GM19035 (cell line): ENCODE data around the gene TMEM209.
"Not testable (repeated sequence)": the region's sequence is repeated elsewhere in the genome, so short reads cannot be mapped to it uniquely, and the experiment has no call there.

Source experiments
- ATAC-seq: cut with Tn5 transposase; IDR thresholded peaks from one replicate; pipeline ENCODE4 v1.9.1; 2021; ENCODE audit not compliant: unreplicated experiment

TMEM209 gene

DNA sequence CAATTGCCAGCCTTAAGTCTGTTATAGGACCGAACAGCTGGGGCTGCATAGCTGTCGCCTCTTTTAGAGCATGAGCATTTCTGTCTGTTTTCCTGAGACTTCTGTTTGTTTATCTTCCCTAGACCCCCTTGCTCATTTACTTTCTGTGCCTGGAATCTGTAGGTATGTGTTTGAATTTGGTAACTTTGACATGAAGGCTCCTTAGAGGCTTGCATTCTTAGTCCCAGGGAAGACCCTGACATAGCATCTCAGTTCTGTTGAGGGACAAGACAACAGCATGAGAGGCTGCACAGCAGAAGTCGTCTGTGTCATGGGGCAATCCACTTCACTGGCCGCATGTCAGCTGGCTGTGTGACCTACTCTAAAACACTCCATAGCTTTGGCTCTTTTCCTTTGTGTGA is 76.2 kb downstream of the TMEM209 start:
- ATAC-seq = no peak

DNA sequence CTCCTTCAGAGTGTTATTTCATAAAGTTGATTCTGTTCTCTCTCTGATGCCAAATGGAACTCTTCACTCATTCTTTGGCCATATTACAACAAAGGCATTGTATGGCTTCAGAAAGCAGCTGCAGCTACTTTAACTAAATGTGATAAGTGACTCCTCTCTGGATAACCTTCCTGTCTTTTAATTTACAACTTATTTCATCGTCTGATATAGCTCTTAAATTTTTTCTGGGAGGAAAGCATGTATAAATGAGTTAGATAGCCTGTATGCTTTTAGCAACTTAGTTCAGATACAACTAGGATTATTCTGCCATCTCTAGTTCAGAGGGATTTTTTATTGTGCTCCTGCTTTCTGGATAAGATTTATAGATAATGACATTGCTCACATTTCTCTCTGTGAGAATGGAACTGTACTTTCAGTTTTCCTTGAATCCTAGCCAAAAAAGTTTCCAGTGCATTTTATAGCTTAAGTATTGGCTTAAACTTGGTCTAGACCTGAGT is 77.3 kb downstream of the TMEM209 start:
- no peak for ATAC-seq

DNA sequence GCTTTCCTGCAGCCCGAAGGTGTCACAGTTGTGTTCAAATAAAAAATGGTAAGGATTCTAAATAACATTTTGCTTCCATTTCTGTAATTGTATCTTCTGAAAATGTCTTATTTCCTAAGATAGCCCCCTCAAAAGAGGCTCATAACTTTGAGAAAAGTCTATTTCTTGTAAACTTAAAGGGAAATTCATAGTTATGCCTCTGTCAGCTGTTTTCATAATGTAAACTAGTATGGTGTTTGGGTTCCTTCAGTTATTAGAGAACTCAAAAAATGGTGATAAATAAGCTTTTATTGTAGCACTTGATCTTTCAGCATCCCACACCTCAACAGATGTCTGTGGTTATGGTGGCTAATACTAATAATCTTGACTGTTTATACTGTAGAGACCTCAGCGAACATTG is 77.8 kb downstream of the TMEM209 start:
- ATAC-seq = no peak

DNA sequence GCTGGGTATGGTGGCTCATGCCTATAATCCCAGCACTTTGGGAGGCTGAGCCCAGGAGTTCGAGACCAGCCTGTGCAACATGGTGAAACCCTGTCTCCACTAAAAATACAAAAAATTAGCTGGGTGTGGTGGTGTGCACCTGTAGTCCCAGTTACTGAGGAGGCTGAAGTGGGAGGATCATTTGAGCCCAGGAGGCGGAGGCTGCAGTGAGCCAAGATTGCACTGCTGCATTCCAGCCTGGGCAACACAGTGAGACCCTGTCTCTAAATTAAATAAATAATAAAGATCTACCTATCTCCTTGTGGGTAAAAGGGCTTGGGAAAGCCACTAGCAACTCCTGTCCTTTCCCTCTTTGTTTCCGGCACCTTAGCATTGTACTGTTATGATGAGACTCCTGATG is 78.4 kb downstream of the TMEM209 start:
- not testable (repeated sequence) for ATAC-seq

DNA sequence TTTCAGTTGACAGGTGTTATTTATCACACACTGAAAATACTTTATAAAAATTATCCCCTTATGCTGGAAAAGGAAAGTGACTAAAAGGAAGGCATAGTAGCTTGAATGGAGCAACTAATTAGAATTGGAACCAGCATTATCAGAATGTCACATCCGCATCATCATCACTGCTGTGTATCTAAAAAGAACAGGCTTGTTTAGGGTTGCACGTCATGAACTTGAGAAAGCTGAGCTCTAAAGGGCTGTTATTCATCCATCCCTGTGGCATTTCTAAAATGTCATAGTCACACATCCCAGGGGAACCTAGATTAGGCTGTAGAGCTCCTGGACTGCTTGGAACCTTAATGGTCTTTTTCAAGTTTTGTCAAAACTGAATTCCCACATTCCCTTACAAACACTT is 80.5 kb downstream of the TMEM209 start:
- no peak for ATAC-seq

DNA sequence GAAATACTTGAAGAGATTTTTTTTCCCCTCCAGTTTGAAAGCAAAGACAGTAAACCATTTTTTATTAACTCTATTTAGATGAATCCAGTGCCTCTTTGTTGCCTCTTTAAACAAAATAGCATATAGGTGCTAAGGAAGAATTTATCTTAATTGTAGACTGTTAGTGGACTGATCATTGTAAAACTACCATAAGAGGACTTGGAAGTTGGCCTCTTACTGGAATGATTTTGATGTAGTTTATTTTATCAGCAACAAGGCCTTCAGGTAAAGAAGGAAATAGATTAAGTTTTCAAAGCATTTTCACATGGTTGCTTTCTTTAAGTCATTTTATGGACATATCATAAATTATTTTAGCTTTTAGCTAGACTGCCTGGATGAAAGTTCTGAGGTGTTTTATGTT is 81.7 kb downstream of the TMEM209 start:
- ATAC-seq = no peak

DNA sequence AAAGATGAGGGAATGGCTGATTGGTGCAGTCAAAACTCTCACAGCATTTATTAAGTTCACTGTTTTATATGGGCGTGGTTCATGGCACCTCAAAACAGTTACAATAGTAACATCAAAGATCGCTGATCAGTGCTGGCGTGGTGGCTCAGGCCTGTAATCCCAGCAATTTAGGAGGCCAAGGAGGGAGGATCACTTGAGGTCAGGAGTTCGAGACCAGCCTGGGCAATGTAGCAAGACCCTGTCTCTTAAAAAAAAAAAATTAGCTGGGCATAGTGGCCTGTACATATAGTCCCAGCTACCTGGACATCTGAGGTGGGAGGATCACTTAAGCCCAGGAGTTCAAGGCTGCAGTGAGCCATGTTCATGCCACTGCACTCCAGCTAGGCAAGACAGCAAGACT is 86.4 kb downstream of the TMEM209 start:
- no peak for ATAC-seq

DNA sequence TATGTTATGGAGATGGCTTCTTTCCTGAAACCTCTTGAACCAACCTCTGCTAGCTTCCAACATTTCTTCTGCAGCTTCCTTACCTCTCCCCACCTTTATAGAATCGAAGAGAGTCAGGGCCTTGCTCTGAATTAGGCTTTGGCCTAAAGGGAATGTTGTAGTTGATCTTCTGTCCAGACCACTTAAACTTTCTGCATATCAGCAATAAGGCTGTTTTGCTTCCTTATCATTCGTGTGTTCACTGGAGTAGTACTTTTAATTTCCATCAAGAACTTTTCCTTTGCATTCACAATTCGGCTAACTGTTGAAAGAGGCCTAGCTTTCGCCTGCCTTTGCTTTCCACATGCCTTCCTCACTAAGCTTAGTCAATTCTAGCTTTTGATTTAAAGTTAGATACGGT is 86.9 kb downstream of the TMEM209 start:
- no peak for ATAC-seq

DNA sequence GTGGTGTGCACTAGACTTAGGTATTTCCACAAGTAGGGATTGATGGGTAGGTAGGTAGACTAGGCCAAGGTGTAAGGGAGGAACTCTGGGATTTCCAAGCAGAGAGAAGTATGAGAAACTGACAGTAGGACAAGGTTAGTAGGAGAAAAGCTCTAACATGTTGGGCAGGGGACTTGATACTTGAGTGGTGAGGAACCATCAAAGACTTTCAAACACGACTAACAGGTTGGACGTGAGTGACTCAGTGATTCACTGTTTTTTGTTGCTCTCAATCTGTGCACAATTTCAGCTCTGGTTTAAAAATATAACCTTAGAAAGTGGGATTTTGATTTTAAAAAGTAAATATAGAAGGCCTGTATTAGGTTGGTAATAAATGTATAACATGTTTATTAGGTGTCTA is 90.4 kb downstream of the TMEM209 start:
- ATAC-seq = no peak
